NB4 (cell line): Measurements from ENCODE around the gene ZBTB6.

Experiments used
- DNase-seq: peaks from one replicate; pipeline ENCODE4 v3.0.0; 2010; ENCODE audit warnings: low read depth
- H3K4me3 ChIP-seq: one replicate; pipeline ENCODE4 v1.5.1; 2011; ENCODE audit warnings: mild to moderate bottlenecking, low read depth, low read length, moderate library complexity
- MYC ChIP-seq: IDR thresholded peaks from 2 replicates; pipeline ENCODE4 v1.6.1; 2011; ENCODE audit warnings: low read depth, low read length
- POLR2A ChIP-seq: IDR thresholded peaks from 2 replicates; pipeline ENCODE4 v1.6.1; 2011; ENCODE audit warnings: mild to moderate bottlenecking; ENCODE audit not compliant: insufficient read length; ENCODE audit errors: extremely low read depth
- TF ChIP-seq, protein P1 (sequence below): IDR thresholded peaks from one replicate; pipeline ENCODE4 v1.5.1; 2012; ENCODE audit warnings: low read depth, low read length
- TF ChIP-seq, protein P2 (sequence below): IDR thresholded peaks from 2 replicates; pipeline ENCODE4 v1.6.1; 2011; ENCODE audit warnings: low read depth, low read length

Gene ZBTB6, protein sequence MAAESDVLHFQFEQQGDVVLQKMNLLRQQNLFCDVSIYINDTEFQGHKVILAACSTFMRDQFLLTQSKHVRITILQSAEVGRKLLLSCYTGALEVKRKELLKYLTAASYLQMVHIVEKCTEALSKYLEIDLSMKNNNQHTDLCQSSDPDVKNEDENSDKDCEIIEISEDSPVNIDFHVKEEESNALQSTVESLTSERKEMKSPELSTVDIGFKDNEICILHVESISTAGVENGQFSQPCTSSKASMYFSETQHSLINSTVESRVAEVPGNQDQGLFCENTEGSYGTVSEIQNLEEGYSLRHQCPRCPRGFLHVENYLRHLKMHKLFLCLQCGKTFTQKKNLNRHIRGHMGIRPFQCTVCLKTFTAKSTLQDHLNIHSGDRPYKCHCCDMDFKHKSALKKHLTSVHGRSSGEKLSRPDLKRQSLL

DNA sequence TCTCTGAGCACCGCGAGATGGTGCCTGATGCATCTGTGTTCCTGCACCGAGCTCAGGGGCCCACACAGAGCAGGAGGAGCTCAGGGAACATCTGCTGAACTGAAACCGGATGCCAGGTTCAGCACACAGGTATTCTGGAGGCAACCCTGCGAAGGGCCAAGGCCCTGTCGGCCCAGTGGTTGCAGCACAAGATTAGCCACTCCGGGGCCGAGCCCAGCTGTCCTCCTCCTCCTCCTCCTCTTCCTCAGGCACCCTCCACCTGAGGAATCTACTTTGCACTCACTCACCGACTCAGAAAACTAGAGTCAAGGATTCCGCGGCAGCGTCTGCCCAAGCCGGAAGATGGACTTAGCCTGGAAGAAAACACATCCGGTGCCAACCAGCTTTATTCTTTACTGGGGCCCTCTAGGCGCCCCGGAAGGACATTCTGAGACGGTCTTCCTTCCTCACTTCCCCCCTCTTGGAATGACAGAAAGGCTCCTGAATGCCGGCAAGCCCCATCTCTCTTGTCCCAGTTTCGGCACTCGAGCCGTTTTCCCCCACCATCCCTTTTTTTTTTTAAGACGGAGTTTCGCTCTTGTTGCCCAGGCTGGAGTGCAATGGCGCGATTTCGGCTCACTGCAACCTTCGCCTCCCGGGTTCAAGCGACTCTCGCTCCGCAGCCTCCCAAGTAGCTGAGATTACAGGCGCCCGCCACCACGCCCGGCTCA lies at the start of gene ZBTB6:
Gene ZBTB6 (minus strand): TSS at position 360 of the 710 bp plus-strand sequence. CDS start 1,251 bp downstream, outside the sequence.
- DNase-seq = peak; percentile 83
- peak within 1 kb of the TSS; percentile 93 for H3K4me3 ChIP-seq
- TF ChIP-seq MYC (peak; percentile 23; the same call in 1 of the 2 replicates), POLR2A (peak; percentile 53)
- TF ChIP-seq, protein P1, sequence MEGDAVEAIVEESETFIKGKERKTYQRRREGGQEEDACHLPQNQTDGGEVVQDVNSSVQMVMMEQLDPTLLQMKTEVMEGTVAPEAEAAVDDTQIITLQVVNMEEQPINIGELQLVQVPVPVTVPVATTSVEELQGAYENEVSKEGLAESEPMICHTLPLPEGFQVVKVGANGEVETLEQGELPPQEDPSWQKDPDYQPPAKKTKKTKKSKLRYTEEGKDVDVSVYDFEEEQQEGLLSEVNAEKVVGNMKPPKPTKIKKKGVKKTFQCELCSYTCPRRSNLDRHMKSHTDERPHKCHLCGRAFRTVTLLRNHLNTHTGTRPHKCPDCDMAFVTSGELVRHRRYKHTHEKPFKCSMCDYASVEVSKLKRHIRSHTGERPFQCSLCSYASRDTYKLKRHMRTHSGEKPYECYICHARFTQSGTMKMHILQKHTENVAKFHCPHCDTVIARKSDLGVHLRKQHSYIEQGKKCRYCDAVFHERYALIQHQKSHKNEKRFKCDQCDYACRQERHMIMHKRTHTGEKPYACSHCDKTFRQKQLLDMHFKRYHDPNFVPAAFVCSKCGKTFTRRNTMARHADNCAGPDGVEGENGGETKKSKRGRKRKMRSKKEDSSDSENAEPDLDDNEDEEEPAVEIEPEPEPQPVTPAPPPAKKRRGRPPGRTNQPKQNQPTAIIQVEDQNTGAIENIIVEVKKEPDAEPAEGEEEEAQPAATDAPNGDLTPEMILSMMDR = no peak
- TF ChIP-seq, protein P2, sequence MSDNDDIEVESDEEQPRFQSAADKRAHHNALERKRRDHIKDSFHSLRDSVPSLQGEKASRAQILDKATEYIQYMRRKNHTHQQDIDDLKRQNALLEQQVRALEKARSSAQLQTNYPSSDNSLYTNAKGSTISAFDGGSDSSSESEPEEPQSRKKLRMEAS = no peak

DNA sequence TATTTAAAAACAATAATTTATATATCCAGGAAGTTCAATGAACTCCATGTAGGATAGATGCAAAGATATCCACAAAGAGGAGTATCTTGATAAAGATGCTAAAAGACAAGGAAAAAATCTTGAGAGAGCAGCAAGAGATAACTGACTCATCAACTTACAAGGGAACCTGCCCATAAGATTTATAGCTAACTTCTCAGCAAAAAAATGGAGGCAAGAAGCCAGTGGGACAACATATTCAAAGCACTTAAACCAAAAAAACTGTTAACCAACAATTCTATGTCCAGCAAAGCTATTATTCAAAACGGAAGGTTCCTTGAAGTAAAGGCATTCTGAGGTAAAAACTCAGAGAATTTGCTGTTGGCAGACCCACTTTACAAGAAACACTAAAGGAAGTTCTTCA lies 48.0 kb upstream of the ZBTB6 start:
- no peak for DNase-seq
- H3K4me3 ChIP-seq = no peak overlapping the region
- TF ChIP-seq MYC (no peak), POLR2A (no peak)
- TF ChIP-seq, protein P2 = no peak
- TF ChIP-seq, protein P1 = no peak

DNA sequence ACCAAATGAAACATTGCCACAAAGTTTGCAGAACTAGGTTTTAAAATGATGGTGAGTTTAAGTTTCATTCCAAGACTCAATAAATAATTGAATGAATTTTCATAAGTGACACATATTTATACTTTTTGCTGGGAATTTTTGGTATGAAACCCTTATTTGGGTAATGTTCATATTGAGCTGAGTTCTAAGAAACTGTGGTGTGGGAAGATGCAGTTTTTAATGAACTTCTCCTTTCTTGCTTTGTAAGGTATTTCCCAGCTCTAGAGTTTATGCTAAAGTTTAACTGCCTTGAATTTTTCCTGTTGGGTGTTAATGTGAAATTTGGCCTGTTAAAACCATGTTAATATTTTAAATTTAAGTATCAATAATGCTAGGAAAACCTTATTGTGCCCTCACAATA lies 42.8 kb upstream of the ZBTB6 start:
- no peak for DNase-seq
- no peak overlapping the region for H3K4me3 ChIP-seq
- TF ChIP-seq, protein P2 = no peak
- TF ChIP-seq POLR2A (no peak), MYC (no peak)
- TF ChIP-seq, protein P1 = no peak

DNA sequence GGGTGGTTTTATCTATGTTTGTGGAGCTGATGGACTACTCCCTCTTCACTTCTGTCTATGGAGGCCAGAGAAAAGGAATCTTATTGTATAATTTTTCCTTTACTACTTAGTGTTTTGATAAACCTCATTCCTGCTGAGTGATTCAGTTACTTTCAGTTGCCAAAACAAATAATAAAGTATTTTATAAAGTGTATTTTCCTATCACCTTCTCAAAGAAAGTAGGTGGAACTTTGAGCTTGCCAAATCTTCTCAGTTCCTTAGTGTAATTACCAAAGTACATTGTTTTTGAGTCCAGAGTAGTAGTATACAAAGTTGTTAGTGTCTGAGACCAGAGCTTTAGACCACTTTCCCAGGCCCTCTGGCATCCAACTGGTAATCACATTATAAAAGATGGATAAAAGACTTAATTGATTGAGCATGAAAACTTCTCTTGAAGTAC lies 41.1 kb upstream of the ZBTB6 start:
- no peak for TF ChIP-seq MYC
- TF ChIP-seq, protein P1 = no peak
- TF ChIP-seq POLR2A = no peak
- TF ChIP-seq, protein P2 = no peak
- H3K4me3 ChIP-seq = no peak overlapping the region
- no peak for DNase-seq

DNA sequence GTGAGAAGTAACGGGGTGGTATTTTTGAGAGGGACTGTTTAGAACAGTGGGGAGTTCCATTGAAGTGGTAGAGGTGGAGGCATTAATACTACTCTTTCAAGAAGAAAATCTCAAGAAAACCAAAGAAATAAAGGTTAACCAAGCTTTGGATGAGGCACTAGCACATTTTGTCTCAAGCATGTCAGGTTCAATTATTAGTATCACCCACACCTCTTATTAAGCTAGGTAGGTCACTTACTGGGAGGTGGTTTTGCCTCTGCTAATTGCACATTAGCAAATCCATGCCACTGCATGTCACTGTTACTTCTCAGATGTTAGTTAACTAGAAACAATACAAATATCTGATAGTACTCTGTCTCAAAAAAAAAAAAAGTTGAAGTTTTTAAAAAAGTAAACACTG lies 37.9 kb upstream of the ZBTB6 start:
- DNase-seq = no peak

More for the DNA sequence above, 37.9 kb upstream of the ZBTB6 start:
- TF ChIP-seq, protein P2 = no peak
- no peak for TF ChIP-seq MYC
- no peak for TF ChIP-seq POLR2A
- TF ChIP-seq, protein P1 = no peak
- no peak overlapping the region for H3K4me3 ChIP-seq
